Caco-2 (cell line): ENCODE measurements around the gene TTC8. TPM values are rescaled to one million over a fixed set of nuclear protein-coding genes. Genes with fewer than 3 reads are reported as not detected.

Experiments used
- BruUV-seq: library from RNA; stranded (reverse); fragments of 400-500 nt; replicated peaks from 2 replicates; lab custom pipeline; 2021; lab: Mats Ljungman, UMichigan
- CTCF ChIA-PET: fragments of 300-600 bp; sonication (Branson Sonifier 250); formaldehyde crosslinking; loops from one replicate; lab custom pipeline; 2022; ENCODE audit warnings: antibody characterized with exemption; lab: Charles Lee
- POLR2A ChIA-PET: fragments of 300-600 bp; sonication (Branson Sonifier 250); formaldehyde crosslinking; loops from one replicate; lab custom pipeline; 2022; ENCODE audit warnings: antibody characterized with exemption; lab: Charles Lee
- DNase-seq, 2 experiments: peaks; one replicate each; pipeline versions ENCODE4 v3.0.0 to v3.0.0-alpha.2; 2020 to 2022
- H3K27me3 ChIP-seq: replicated peaks from 2 replicates; pipeline ENCODE4 v1.6.0; 2011; ENCODE audit warnings: low read length; ENCODE audit not compliant: control insufficient read depth, insufficient read depth
- H3K36me3 ChIP-seq: 2 replicates; pipeline ENCODE4 v1.5.1; 2011; ENCODE audit warnings: low read length; ENCODE audit not compliant: control insufficient read depth, insufficient read depth
- H3K4me1 ChIP-seq: fragments of 250-450 bp; sonication (Bioruptor Pico); 2 replicates; pipeline ENCODE4 v1.5.1; 2020; ENCODE audit warnings: mild to moderate bottlenecking
- H3K4me3 ChIP-seq: 2 replicates; pipeline ENCODE4 v1.5.1; 2011; ENCODE audit warnings: low read depth, mild to moderate bottlenecking, control low read depth, low read length
- H3K9me3 ChIP-seq: fragments of 250-450 bp; sonication (Bioruptor Pico); 2 replicates; pipeline ENCODE4 v1.5.1; 2020; ENCODE audit warnings: mild to moderate bottlenecking, moderate library complexity
- H3K27ac Mint-ChIP-seq: one replicate; pipeline ENCODE4 v1.8.0; 2022; ENCODE audit warnings: mixed read lengths; ENCODE audit not compliant: unreplicated experiment
- H3K27me3 Mint-ChIP-seq: one replicate; pipeline ENCODE4 v1.8.0; 2022; ENCODE audit warnings: mixed read lengths; ENCODE audit not compliant: insufficient read depth, unreplicated experiment
- H3K36me3 Mint-ChIP-seq: one replicate; pipeline ENCODE4 v1.8.0; 2022; ENCODE audit warnings: mild to moderate bottlenecking, mixed read lengths; ENCODE audit not compliant: insufficient read depth, unreplicated experiment
- H3K4me1 Mint-ChIP-seq: one replicate; pipeline ENCODE4 v1.8.0; 2022; ENCODE audit warnings: low read depth, mixed read lengths; ENCODE audit not compliant: unreplicated experiment
- H3K4me3 Mint-ChIP-seq: one replicate; pipeline ENCODE4 v1.8.0; 2022; ENCODE audit warnings: mild to moderate bottlenecking, moderate library complexity, mixed read lengths; ENCODE audit not compliant: unreplicated experiment
- H3K9me3 Mint-ChIP-seq: one replicate; pipeline ENCODE4 v1.8.0; 2022; ENCODE audit warnings: mixed read lengths; ENCODE audit not compliant: unreplicated experiment
- intact Hi-C: fragments of 100-400 bp; cut with micrococcal nuclease; formaldehyde crosslinking; loops from one replicate; pipeline ENCODE4 v1.10.0; 2022; ENCODE audit not compliant: unreplicated experiment
- total RNA-seq: library from RNA; stranded (reverse); gene quantifications from 2 replicates; pipeline ENCODE4 v1.2.3, GENCODE V29; 2022
- TF ChIP-seq, protein P1 (sequence below), 2 experiments: fragments of 200-600 bp in 1 of 2; IDR thresholded peaks; 1 replicate in 1 of 2; 2 replicates in 1 of 2; pipeline versions ENCODE4 v1.5.1 to v1.8.0; 2011 to 2022; ENCODE audit warnings: antibody characterized with exemption in 1 of 2, control low read depth in 1 of 2, inconsistent platforms in 1 of 2, low read depth in 1 of 2, low read length in 1 of 2, mild to moderate bottlenecking in 1 of 2, moderate library complexity in 1 of 2; ENCODE audit not compliant: insufficient read depth in 1 of 2, severe bottlenecking in 1 of 2, unreplicated experiment in 1 of 2

The TTC8 gene
- total RNA-seq, 1 experiment from 2014 or later, result 13.6 TPM

DNA sequence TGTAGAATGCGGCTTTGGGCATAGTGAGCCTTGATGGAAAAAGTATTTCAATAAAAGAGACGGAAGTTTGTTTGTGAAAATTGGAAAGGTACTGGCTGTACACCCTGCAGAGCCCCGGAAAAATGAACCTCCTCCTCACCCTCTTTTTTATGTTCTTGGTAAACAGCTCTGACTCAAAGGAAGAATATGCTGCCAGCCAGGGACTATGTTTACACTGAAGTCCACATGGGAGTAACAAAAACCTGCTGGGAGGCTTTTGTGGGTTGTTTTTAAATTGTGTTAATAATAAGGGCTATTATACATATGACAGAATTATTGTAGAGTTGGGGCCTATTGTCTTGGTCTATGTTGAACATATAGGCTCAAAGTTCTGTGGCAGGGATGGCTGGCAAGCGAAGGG, 70.7 kb downstream of the TTC8 start:
- CTCF ChIA-PET, result no interaction called here
- H3K4me1 ChIP-seq, result no peaks in the 10 kb centered on the region
- BruUV-seq, result no TSS peak

DNA sequence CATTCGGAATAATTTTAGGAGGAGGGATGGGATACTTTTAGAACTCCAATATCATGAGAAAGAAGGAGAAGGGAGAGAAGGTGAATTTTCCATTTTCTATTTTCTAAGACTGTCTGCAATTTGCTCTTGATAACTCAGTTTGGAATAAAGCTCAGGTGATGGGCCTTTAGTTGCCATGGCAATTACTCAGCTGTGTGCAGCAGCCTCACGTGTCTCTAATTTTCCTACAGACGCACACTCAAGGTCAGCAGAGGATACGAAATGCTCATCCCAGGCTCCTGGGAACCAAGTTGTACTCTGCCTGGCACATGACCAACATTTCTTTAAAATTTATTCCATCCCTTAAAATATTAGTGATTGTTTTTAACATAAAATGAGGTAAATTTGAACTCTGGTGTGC, 76.7 kb downstream of the TTC8 start:
- no peak overlapping the region for H3K4me3 Mint-ChIP-seq
- POLR2A ChIA-PET, result no interaction called here
- BruUV-seq, result no TSS peak

More for the DNA sequence above, 70.7 kb downstream of the TTC8 start:
- TF ChIP-seq, protein P1, sequence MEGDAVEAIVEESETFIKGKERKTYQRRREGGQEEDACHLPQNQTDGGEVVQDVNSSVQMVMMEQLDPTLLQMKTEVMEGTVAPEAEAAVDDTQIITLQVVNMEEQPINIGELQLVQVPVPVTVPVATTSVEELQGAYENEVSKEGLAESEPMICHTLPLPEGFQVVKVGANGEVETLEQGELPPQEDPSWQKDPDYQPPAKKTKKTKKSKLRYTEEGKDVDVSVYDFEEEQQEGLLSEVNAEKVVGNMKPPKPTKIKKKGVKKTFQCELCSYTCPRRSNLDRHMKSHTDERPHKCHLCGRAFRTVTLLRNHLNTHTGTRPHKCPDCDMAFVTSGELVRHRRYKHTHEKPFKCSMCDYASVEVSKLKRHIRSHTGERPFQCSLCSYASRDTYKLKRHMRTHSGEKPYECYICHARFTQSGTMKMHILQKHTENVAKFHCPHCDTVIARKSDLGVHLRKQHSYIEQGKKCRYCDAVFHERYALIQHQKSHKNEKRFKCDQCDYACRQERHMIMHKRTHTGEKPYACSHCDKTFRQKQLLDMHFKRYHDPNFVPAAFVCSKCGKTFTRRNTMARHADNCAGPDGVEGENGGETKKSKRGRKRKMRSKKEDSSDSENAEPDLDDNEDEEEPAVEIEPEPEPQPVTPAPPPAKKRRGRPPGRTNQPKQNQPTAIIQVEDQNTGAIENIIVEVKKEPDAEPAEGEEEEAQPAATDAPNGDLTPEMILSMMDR (IDR thresholded peaks at IDR 0.05; ENCODE audit: insufficient read depth in 1 of 2, low read depth in 1 of 2, low read length in 1 of 2, severe bottlenecking in 1 of 2, unreplicated experiment in 1 of 2), result no peak
- Histone ChIP-seq H3K4me3 (no peak overlapping the region), H3K27me3 (no peaks in the 10 kb centered on the region), H3K9me3 (no peaks in the 10 kb centered on the region), H3K36me3 (no peaks in the 10 kb centered on the region)
- Mint-ChIP-seq H3K27ac (no peak overlapping the region), H3K27me3 (peaks cover 6% of the 10 kb centered on the region), H3K36me3 (no peaks in the 10 kb centered on the region), H3K9me3 (no peaks in the 10 kb centered on the region), H3K4me1 (no peaks in the 10 kb centered on the region), H3K4me3 (no peak overlapping the region)
- DNase-seq, result no peak
- intact Hi-C loops, result no loop called here
- POLR2A ChIA-PET, result no interaction called here

DNA sequence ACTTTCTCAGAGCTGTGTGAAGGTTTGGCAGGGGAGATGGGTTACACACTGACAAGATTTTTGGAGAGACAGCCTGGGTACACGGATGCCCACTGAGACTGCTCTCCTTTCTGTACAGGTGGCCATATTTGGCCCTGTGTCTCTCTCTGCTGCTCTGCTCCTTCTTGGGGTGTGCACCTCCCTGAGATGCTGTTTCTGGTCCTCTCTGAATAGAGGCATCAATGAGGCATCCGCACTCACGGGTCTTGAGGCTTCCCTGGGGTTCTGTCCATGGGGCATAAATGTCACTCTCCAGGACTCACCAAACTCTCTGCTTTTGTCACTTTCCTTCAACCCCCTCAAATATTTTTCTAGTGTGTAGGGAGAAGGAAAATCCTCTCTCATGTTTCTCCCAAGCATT, 77.5 kb downstream of the TTC8 start:
- ChIA-PET POLR2A (no interaction called here), CTCF (no interaction called here)
- no peaks in the 10 kb centered on the region for H3K9me3 ChIP-seq
- Mint-ChIP-seq H3K27ac (no peak overlapping the region), H3K4me3 (no peak overlapping the region), H3K27me3 (peaks cover 7% of the 10 kb centered on the region), H3K9me3 (no peaks in the 10 kb centered on the region), H3K4me1 (no peaks in the 10 kb centered on the region), H3K36me3 (no peaks in the 10 kb centered on the region)
- no peak overlapping the region for H3K4me3 ChIP-seq
- intact Hi-C loops, result no loop called here
- H3K36me3 ChIP-seq, result no peaks in the 10 kb centered on the region
- no peak for DNase-seq
- no peaks in the 10 kb centered on the region for H3K4me1 ChIP-seq
- H3K27me3 ChIP-seq, result no peaks in the 10 kb centered on the region; the same call in 1 of the 2 replicates
- TF ChIP-seq, protein P1 (IDR thresholded peaks at IDR 0.05; ENCODE audit: insufficient read depth in 1 of 2, low read depth in 1 of 2, low read length in 1 of 2, severe bottlenecking in 1 of 2, unreplicated experiment in 1 of 2), result no peak
- no TSS peak for BruUV-seq

More for the DNA sequence above, 76.7 kb downstream of the TTC8 start:
- no peaks in the 10 kb centered on the region for H3K9me3 ChIP-seq
- no peaks in the 10 kb centered on the region for H3K36me3 ChIP-seq
- TF ChIP-seq, protein P1 (IDR thresholded peaks at IDR 0.05; ENCODE audit: insufficient read depth in 1 of 2, low read depth in 1 of 2, low read length in 1 of 2, severe bottlenecking in 1 of 2, unreplicated experiment in 1 of 2), result no peak
- CTCF ChIA-PET, result no interaction called here
- intact Hi-C loops, result no loop called here
- no peaks in the 10 kb centered on the region for H3K36me3 Mint-ChIP-seq
- H3K4me1 Mint-ChIP-seq, result no peaks in the 10 kb centered on the region
- no peak for DNase-seq
- H3K27me3 Mint-ChIP-seq, result peaks cover 7% of the 10 kb centered on the region
- no peak overlapping the region for H3K4me3 ChIP-seq
- H3K9me3 Mint-ChIP-seq, result no peaks in the 10 kb centered on the region
- H3K4me1 ChIP-seq, result no peaks in the 10 kb centered on the region
- H3K27me3 ChIP-seq, result no peaks in the 10 kb centered on the region; the same call in 1 of the 2 replicates
- no peak overlapping the region for H3K27ac Mint-ChIP-seq
